Parathyroid adenoma (tissue), 2 donors: ENCODE data around the gene SMG1.

Source experiments
- H2AFZ ChIP-seq: fragments of 300-600 bp; sonication (generic); one replicate; pipeline ENCODE4 v1.7.0; 2017; ENCODE audit warnings: antibody characterized with exemption, mild to moderate bottlenecking
- H3K27ac ChIP-seq: fragments of 300-600 bp; sonication (generic); one replicate; pipeline ENCODE4 v1.7.0; 2017
- H3K27me3 ChIP-seq: fragments of 300-600 bp; sonication (generic); one replicate; pipeline ENCODE4 v1.7.0; 2017; ENCODE audit warnings: low read length; ENCODE audit not compliant: control insufficient read depth, insufficient read depth
- H3K36me3 ChIP-seq: fragments of 300-600 bp; sonication (generic); one replicate; pipeline ENCODE4 v1.7.0; 2017; ENCODE audit warnings: low read length; ENCODE audit not compliant: control insufficient read depth, insufficient read depth
- H3K4me1 ChIP-seq: fragments of 300-600 bp; sonication (generic); one replicate; pipeline ENCODE4 v1.7.0; 2017; ENCODE audit warnings: control low read depth
- H3K4me2 ChIP-seq: fragments of 300-600 bp; sonication (generic); one replicate; pipeline ENCODE4 v1.7.0; 2017; ENCODE audit warnings: low read length
- H3K4me3 ChIP-seq: fragments of 300-600 bp; sonication (generic); one replicate; pipeline ENCODE4 v1.7.0; 2017; ENCODE audit warnings: low read depth, low read length
- H3K79me2 ChIP-seq: fragments of 300-600 bp; sonication (generic); one replicate; pipeline ENCODE4 v1.7.0; 2017; ENCODE audit warnings: control low read depth
- H3K9ac ChIP-seq: fragments of 300-600 bp; sonication (generic); one replicate; pipeline ENCODE4 v1.7.0; 2017; ENCODE audit warnings: mild to moderate bottlenecking
- H3K9me3 ChIP-seq: fragments of 300-600 bp; sonication (generic); one replicate; pipeline ENCODE4 v1.7.0; 2017; ENCODE audit warnings: low read length; ENCODE audit not compliant: control insufficient read depth
- TF ChIP-seq, protein P1 (sequence below): fragments of 300-600 bp; sonication (generic); IDR thresholded peaks from one replicate; pipeline ENCODE4 v1.7.0; 2017; ENCODE audit warnings: antibody characterized with exemption, mild to moderate bottlenecking
- donor health status: primary hyperparathyroidism.

SMG1 gene

DNA sequence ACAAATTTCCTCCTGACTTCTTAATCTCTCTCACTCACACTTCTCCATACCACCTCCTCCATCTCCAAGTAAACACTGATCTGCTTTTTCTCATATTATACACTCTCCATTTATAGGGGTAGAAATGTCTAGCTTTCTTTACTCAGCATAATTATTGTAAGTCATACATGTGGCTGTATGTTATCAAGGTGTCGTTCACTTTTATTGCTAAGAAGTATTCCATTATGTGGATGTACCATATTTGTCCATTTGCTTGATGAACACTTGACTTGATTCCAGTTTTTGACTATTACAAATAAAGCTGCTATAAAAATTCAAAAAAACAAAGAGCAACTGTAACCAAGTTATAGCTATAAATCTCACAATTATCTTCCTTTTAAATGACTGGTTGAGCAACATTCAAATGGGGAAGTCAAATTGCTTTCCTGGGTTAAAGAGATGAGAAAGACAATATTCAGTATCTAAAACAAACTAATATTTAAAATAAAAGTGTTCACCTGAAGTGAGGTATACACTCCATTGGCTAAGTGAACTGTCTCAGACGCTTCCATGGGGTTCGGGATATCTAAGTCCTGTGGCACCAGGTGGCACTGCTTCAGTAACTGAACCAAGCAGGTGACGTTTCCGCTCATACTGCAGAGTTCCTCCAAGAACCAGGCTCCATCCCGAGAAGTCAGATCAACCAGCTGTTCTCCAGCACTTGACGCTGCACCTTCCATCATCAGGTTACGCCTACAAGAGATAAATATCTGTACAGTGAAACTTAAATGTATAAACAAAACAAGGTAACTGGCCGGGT lies 92.3 kb downstream of the SMG1 start:
- Histone ChIP-seq H3K9me3 (no peaks in the 10 kb centered on the region), H3K4me2 (no peak overlapping the region), H3K79me2 (no peaks in the 10 kb centered on the region), H3K27me3 (no peaks in the 10 kb centered on the region), H3K36me3 (no peaks in the 10 kb centered on the region), H2AFZ (no peak overlapping the region), H3K4me1 (no peaks in the 10 kb centered on the region), H3K9ac (no peak overlapping the region), H3K4me3 (no peak overlapping the region), H3K27ac (no peak overlapping the region)
- TF ChIP-seq, protein P1, sequence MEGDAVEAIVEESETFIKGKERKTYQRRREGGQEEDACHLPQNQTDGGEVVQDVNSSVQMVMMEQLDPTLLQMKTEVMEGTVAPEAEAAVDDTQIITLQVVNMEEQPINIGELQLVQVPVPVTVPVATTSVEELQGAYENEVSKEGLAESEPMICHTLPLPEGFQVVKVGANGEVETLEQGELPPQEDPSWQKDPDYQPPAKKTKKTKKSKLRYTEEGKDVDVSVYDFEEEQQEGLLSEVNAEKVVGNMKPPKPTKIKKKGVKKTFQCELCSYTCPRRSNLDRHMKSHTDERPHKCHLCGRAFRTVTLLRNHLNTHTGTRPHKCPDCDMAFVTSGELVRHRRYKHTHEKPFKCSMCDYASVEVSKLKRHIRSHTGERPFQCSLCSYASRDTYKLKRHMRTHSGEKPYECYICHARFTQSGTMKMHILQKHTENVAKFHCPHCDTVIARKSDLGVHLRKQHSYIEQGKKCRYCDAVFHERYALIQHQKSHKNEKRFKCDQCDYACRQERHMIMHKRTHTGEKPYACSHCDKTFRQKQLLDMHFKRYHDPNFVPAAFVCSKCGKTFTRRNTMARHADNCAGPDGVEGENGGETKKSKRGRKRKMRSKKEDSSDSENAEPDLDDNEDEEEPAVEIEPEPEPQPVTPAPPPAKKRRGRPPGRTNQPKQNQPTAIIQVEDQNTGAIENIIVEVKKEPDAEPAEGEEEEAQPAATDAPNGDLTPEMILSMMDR, result no peak

DNA sequence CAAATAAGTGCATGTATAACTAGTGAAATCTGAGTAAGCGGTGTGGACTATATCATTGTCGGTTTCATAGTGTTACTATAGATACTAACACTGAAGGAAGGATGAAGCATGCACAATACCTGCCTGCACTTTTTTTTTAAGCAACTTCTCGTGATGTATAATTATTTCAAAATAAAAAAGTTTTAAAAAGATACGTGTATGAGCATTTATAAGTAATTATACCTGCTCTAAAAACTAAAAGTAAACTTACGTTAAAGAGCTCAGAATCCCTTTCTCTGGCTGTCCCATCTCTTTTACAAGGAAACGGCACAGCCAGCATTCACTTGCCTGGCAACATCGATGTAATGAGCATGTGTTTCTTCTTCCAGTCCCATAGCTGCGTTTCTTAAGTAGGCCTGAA lies 93.6 kb downstream of the SMG1 start:
- Histone ChIP-seq H3K27ac (no peak overlapping the region), H3K4me3 (no peak overlapping the region), H3K4me1 (no peaks in the 10 kb centered on the region), H3K9me3 (no peaks in the 10 kb centered on the region), H3K79me2 (no peaks in the 10 kb centered on the region), H3K36me3 (no peaks in the 10 kb centered on the region), H3K27me3 (no peaks in the 10 kb centered on the region), H2AFZ (no peak overlapping the region), H3K9ac (no peak overlapping the region), H3K4me2 (no peak overlapping the region)
- TF ChIP-seq, protein P1, result no peak

DNA sequence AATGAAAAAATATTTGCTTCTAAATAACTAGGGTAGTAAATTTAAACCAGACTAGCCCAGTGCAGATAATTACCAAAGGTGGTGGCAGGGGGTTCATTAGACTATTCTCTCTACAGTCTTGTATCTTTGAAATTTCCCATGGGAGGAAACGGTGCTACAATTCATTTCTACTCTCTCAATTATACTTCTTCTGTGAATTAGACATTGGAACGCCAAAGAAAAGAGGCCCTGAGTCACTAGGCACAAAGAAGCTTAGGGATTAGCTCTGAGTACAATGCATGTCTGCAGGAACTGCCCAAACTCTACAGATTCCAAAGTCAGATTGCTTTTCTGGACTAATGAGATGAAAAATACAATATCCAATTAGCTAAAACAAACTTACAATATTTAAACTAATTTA lies 94.2 kb downstream of the SMG1 start:
- TF ChIP-seq, protein P1, result no peak
- H3K36me3 ChIP-seq, result no peaks in the 10 kb centered on the region
- H3K4me2 ChIP-seq, result no peak overlapping the region

DNA sequence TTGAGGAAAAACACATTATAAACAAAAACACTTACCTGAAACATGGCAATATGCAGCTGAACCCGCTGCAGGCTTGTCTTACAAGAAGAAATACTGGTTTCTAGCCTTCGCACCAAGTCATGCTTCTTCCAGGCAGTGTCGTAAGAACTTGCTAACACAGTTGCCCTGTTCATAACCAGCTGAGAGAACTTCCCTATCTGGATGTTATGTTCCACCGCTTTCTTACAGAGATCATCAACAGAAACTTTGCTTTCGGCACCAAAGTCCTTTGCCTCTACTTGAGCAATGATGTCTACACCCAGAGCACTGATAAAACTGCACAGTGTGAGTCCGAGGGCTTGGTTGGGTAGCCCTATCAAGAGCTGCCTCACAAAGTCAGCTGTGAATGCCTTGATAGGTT lies 97.0 kb downstream of the SMG1 start:
- TF ChIP-seq, protein P1, result no peak
- Histone ChIP-seq H3K4me3 (no peak overlapping the region), H3K36me3 (no peaks in the 10 kb centered on the region), H3K79me2 (no peaks in the 10 kb centered on the region), H3K27ac (no peak overlapping the region), H3K4me2 (no peak overlapping the region), H3K4me1 (no peaks in the 10 kb centered on the region), H2AFZ (no peak overlapping the region), H3K9me3 (no peaks in the 10 kb centered on the region), H3K27me3 (no peaks in the 10 kb centered on the region), H3K9ac (no peak overlapping the region)

More for the DNA sequence above, 94.2 kb downstream of the SMG1 start:
- Histone ChIP-seq H3K27ac (no peak overlapping the region), H3K79me2 (no peaks in the 10 kb centered on the region), H3K9ac (no peak overlapping the region), H3K27me3 (no peaks in the 10 kb centered on the region), H2AFZ (no peak overlapping the region), H3K4me1 (no peaks in the 10 kb centered on the region), H3K9me3 (no peaks in the 10 kb centered on the region), H3K4me3 (no peak overlapping the region)

DNA sequence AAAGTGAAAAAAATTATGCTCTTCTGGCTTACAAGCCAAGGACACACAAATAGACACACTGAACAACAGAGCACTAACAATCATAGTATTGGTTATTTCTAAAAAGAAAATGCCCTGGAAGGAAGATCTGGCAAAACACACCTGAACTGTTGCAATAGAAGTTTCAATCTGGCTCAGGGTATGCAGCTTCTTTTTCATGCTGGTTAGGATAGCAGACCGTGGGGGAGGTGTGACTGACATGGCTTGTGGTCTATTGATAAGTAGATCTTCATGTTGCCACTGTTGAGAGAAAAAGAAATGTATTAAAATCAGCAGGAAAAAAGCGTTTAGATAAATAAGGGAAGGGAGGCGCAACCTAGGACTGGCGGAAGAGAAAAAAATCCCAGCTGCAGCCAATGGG lies 98.3 kb downstream of the SMG1 start:
- TF ChIP-seq, protein P1, result no peak
- Histone ChIP-seq H3K9me3 (no peaks in the 10 kb centered on the region), H3K27me3 (no peaks in the 10 kb centered on the region), H3K4me3 (no peak overlapping the region), H2AFZ (no peak overlapping the region), H3K9ac (no peak overlapping the region), H3K4me2 (no peak overlapping the region), H3K4me1 (no peaks in the 10 kb centered on the region), H3K79me2 (no peaks in the 10 kb centered on the region), H3K36me3 (no peaks in the 10 kb centered on the region), H3K27ac (no peak overlapping the region)
